ENCODE measurements around the gene AFM. TPM values are rescaled to one million over a fixed set of nuclear protein-coding genes. Genes with fewer than 3 reads are reported as not detected.

Gene AFM
- total and polyA plus RNA-seq, 2 of the 8 experiments (the other 6 are each of a cell fraction or from before 2014, with no cell fraction given) = not detected

GRCh38 chr4:73445383-73446335 is 35.9 kb upstream of the AFM start (continued):
- TF ChIP-seq EP300 (IDR thresholded peaks at IDR 0.05; ENCODE audit: borderline replicate concordance in 1 of 2, low read depth in 2 of 2, low read length in 2 of 2) (no peak), PHF8 (conservative IDR thresholded peaks at IDR 0.05; ENCODE audit: low read depth, low read length) (no peak), RFX5 (IDR thresholded peaks at IDR 0.05; ENCODE audit: borderline replicate concordance, low read depth, low read length) (no peak), YY1 (IDR thresholded peaks at IDR 0.05; ENCODE audit: low read depth, low read length) (no peak)
